ENCODE measurements around the gene SORCS2. TPM values are rescaled to one million over a fixed set of nuclear protein-coding genes. Genes with fewer than 3 reads are reported as not detected.

The SORCS2 gene
- total RNA-seq, 2 experiments from 2014 or later, result 0.03 TPM; not detected in 1

DNA sequence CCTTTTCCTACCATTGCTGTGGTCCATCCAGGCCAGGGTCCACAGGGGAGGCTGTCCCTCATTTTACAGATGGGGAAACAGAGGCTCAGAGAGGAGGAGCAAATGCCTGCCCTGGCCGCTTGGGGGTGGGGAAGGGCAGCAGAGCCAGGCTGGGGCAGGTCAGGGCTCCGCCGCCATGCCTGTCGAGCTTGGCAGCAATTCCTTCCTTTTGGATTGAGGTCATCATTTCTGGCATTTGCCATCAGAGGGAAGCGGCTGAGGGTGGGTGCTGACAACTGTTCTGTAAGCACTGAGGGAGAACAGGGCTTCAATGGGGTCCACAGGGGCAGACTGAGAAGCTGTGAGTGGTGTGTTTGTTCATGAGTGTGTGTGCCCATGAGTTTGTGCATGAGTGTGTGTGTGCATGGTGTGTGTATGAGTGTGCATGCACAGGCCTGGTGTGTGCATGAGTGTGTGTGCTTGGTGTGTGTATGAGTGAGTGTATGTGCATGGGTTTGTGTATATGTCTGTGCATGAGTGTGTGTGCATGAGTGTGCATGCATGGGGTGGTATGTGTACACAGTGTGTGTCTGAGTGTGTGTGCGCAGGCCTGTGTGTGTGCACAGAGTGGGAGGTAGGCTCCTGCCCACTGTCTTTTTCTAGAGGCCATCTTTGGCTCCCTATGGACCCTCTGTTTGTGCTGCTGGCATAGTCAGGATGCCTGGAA lies 115.2 kb downstream of the SORCS2 start:
- ChIA-PET POLR2A (no interaction called here), CTCF (ENCODE audit: unreplicated experiment) (no interaction called here)
- H4K20me1 ChIP-seq (ENCODE audit: insufficient read depth, low read length), result no peaks in the 10 kb centered on the region
- H2AFZ ChIP-seq (ENCODE audit: low read length), result no peak overlapping the region
- H3K9me2 ChIP-seq (ENCODE audit: insufficient read depth, low read length), result no peaks in the 10 kb centered on the region
- H3K79me2 ChIP-seq (ENCODE audit: insufficient read depth, low read depth, low read length), result no peaks in the 10 kb centered on the region
- DNase-seq (ENCODE audit: low spot score), result no peak
- BruUV-seq (replicated peaks), result no TSS peak
- H3K9me3 ChIP-seq (ENCODE audit: low read length), result no peaks in the 10 kb centered on the region
- H3K27ac ChIP-seq (ENCODE audit: low read depth, low read length, poor library complexity, severe bottlenecking), result no peak overlapping the region
- intact Hi-C loops (cut with micrococcal nuclease; ENCODE audit: unreplicated experiment), result no loop called here
- no peaks in the 10 kb centered on the region for H3K4me1 ChIP-seq (ENCODE audit: insufficient read depth, low read length, poor library complexity, severe bottlenecking)
- H3K4me3 ChIP-seq (ENCODE audit: low read depth, low read length, poor library complexity, severe bottlenecking), result no peak overlapping the region
- TF ChIP-seq, protein P1, sequence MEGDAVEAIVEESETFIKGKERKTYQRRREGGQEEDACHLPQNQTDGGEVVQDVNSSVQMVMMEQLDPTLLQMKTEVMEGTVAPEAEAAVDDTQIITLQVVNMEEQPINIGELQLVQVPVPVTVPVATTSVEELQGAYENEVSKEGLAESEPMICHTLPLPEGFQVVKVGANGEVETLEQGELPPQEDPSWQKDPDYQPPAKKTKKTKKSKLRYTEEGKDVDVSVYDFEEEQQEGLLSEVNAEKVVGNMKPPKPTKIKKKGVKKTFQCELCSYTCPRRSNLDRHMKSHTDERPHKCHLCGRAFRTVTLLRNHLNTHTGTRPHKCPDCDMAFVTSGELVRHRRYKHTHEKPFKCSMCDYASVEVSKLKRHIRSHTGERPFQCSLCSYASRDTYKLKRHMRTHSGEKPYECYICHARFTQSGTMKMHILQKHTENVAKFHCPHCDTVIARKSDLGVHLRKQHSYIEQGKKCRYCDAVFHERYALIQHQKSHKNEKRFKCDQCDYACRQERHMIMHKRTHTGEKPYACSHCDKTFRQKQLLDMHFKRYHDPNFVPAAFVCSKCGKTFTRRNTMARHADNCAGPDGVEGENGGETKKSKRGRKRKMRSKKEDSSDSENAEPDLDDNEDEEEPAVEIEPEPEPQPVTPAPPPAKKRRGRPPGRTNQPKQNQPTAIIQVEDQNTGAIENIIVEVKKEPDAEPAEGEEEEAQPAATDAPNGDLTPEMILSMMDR (conservative IDR thresholded peaks at IDR 0.05; ENCODE audit: low read length), result no peak
- TF ChIP-seq EZH2phosphoT487 (IDR thresholded peaks at IDR 0.05; ENCODE audit: borderline replicate concordance, low read depth, low read length), result no peak
- no peaks in the 10 kb centered on the region for H3K36me3 ChIP-seq (ENCODE audit: insufficient read depth, low read length)
- no peak overlapping the region for H3K4me2 ChIP-seq (ENCODE audit: low read length)

DNA sequence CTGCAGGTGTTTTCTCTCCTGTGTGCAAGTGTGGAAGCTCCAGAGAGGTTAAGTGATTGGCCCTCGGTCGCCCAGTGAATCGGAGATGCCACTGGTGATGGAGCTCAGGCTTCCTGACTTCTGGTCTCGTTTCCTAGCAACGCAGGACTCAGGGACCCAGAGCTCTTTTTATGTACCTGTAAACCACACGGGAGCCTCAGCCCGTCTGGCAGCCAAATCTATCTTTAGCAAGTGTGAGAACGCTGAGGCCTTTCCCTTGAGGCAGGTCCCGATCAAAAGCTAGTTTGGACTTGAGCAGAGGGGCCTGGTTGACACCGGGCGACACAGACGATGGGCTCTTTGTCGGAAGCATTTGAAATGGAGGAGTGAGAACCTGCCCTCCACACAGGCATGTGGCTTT lies 116.8 kb downstream of the SORCS2 start:
- TF ChIP-seq, protein P1 (conservative IDR thresholded peaks at IDR 0.05; ENCODE audit: low read length), result no peak
- TF ChIP-seq EZH2phosphoT487 (IDR thresholded peaks at IDR 0.05; ENCODE audit: borderline replicate concordance, low read depth, low read length), result no peak
- no peak for DNase-seq (ENCODE audit: low spot score)
- ChIA-PET POLR2A (no interaction called here), CTCF (ENCODE audit: unreplicated experiment) (interaction anchor here (0.6 kb wide), 1 partner anchor 58 kb away, joined by 3 read pairs; no protein-coding TSS in a partner anchor)
- H3K9me3 ChIP-seq (ENCODE audit: low read length), result no peaks in the 10 kb centered on the region
- no peaks in the 10 kb centered on the region for H3K4me1 ChIP-seq (ENCODE audit: insufficient read depth, low read length, poor library complexity, severe bottlenecking)
- H3K27ac ChIP-seq (ENCODE audit: low read depth, low read length, poor library complexity, severe bottlenecking), result no peak overlapping the region
- intact Hi-C loops (cut with micrococcal nuclease; ENCODE audit: unreplicated experiment), result no loop called here
- H3K4me2 ChIP-seq (ENCODE audit: low read length), result no peak overlapping the region
- H3K4me3 ChIP-seq (ENCODE audit: low read depth, low read length, poor library complexity, severe bottlenecking), result no peak overlapping the region
- H4K20me1 ChIP-seq (ENCODE audit: insufficient read depth, low read length), result no peaks in the 10 kb centered on the region
- BruUV-seq (replicated peaks), result no TSS peak
- H3K79me2 ChIP-seq (ENCODE audit: insufficient read depth, low read depth, low read length), result no peaks in the 10 kb centered on the region
- H3K36me3 ChIP-seq (ENCODE audit: insufficient read depth, low read length), result no peaks in the 10 kb centered on the region
- H3K9me2 ChIP-seq (ENCODE audit: insufficient read depth, low read length), result no peaks in the 10 kb centered on the region
- no peak overlapping the region for H2AFZ ChIP-seq (ENCODE audit: low read length)

DNA sequence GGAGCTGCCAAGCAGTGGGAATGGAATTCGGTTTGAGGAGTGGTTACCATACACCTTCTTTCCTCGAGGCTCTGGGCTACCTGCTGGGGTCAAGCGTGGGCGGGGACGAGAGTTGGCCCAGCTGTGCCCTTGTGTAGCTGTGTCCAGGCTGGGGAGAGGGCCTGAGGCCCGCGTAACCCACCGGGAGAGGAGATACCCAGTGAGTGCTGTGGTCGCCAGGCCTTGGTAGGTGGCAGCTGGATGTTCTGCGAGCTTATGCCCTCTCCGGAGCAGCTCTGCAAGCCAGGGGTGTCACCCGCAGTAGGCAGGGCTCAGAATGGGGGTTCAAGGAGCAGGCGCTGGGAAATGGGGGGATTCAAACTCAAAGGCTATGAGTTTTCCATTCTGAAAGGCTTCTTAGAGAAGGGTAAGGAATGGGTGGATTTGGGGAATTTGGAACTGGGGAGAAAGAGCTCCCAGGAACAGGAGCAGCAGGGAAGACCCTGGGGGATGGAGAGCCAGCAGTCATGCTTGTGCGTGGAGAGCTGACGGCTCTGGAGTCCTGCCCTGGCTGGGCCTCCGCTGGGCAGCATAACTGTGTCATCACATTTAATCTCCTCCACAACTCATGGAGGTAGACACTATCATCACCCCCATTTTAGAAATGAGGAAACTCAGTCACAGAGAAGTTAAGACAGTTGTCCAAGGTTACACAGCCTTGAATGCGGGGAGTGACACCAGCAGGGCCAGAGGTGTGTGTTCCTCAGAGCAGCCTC lies 117.5 kb downstream of the SORCS2 start:
- ChIA-PET CTCF (ENCODE audit: unreplicated experiment) (interaction anchor here (0.8 kb wide), 1 partner anchor 8 kb away, joined by 3 read pairs; no protein-coding TSS in a partner anchor), POLR2A (no interaction called here)

More for the DNA sequence above, 117.5 kb downstream of the SORCS2 start:
- intact Hi-C loops (cut with micrococcal nuclease; ENCODE audit: unreplicated experiment), result no loop called here
- Histone ChIP-seq H3K9me2 (ENCODE audit: insufficient read depth, low read length) (no peaks in the 10 kb centered on the region), H3K9me3 (ENCODE audit: low read length) (no peaks in the 10 kb centered on the region), H3K27ac (ENCODE audit: low read depth, low read length, poor library complexity, severe bottlenecking) (no peak overlapping the region), H3K79me2 (ENCODE audit: insufficient read depth, low read depth, low read length) (no peaks in the 10 kb centered on the region), H3K36me3 (ENCODE audit: insufficient read depth, low read length) (no peaks in the 10 kb centered on the region), H2AFZ (ENCODE audit: low read length) (no peak overlapping the region), H3K4me2 (ENCODE audit: low read length) (no peak overlapping the region), H3K4me3 (ENCODE audit: low read depth, low read length, poor library complexity, severe bottlenecking) (no peak overlapping the region), H3K4me1 (ENCODE audit: insufficient read depth, low read length, poor library complexity, severe bottlenecking) (no peaks in the 10 kb centered on the region), H4K20me1 (ENCODE audit: insufficient read depth, low read length) (no peaks in the 10 kb centered on the region)
- BruUV-seq (replicated peaks), result no TSS peak
- no peak for DNase-seq (ENCODE audit: low spot score)
- TF ChIP-seq, protein P1 (conservative IDR thresholded peaks at IDR 0.05; ENCODE audit: low read length), result no peak
- no peak for TF ChIP-seq EZH2phosphoT487 (IDR thresholded peaks at IDR 0.05; ENCODE audit: borderline replicate concordance, low read depth, low read length)

Data from OCI-LY7 (cell line).